H1 (cell line): ENCODE results near the gene MEIS2. TPM values are rescaled to one million over a fixed set of nuclear protein-coding genes. Genes with fewer than 3 reads are reported as not detected.

Experiments
- EP300 ChIP-seq, 2 experiments: IDR thresholded peaks; 1 replicate in 1 of 2; 2 replicates in 1 of 2; pipeline ENCODE4 v1.6.1; 2011 to 2012; ENCODE audit warnings: low read depth in 2 of 2, low read length in 2 of 2, mild to moderate bottlenecking in 2 of 2, borderline replicate concordance in 1 of 2, inconsistent platforms in 1 of 2, moderate library complexity in 1 of 2
- MAFK ChIP-seq: IDR thresholded peaks from 2 replicates; pipeline ENCODE4 v1.6.1; 2012; ENCODE audit warnings: low read depth, mild to moderate bottlenecking, improper control_type of control experiment, low read length
- NRF1 ChIP-seq: IDR thresholded peaks from 2 replicates; pipeline ENCODE4 v1.6.1; 2011; ENCODE audit warnings: mild to moderate bottlenecking, low read depth, low read length, improper control_type of control experiment
- ZNF274 ChIP-seq: IDR thresholded peaks from 2 replicates; pipeline ENCODE4 v1.7.0; 2012; ENCODE audit warnings: low read length, borderline replicate concordance; ENCODE audit errors: extremely low read depth
- polyA plus RNA-seq, 7 experiments: library from polyadenylated mRNA; depleted of rRNA in 3 of 7; stranded (reverse) in 5 of 7; unstranded in 2 of 7; fragments of >200 nt in 5 of 7; fragments of 200-250 nt in 2 of 7; gene quantifications; 1 replicate in 5 of 7; 2 replicates in 1 of 7; 4 replicates in 1 of 7; pipeline versions ENCODE4 v1.2.1 to v1.2.3, GENCODE V29; 2011 to 2013; ENCODE audit warnings: missing spikeins in 2 of 7, mixed read lengths in 2 of 7
- total RNA-seq: library from RNA; stranded (reverse); fragmentation: NEBNext Ultra II Directional; extraction: Animal tissue kit (Norgen Biotek cat#: 25700); gene quantifications from 2 replicates; pipeline ENCODE4 v1.2.1, GENCODE V29; 2021
- TF ChIP-seq, protein P1 (sequence below): IDR thresholded peaks from 2 replicates; pipeline ENCODE4 v1.6.1; 2012; ENCODE audit warnings: inconsistent platforms

MEIS2 gene
- total and polyA plus RNA-seq, 2 of the 8 experiments (the other 6 are each of a cell fraction or from before 2014, with no cell fraction given) = 0.22 to 1.2 TPM

DNA sequence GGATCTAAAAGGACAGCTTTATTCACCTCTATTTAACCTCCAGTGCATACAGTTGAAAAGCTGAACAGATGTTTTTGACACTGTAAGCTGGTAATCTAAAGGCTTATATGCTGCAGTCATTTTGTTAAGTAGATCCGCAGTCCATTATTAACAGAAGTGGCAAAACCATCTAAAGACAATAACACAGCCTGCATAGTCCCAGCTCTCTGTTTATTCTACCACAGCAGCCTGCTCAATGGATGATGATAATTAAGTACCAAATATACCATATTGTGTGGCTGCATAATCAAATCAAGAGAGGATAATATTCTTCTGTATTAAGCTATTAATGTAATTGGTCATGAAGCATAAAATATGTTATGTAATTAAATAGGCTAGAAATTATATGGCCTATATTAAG lies 207.1 kb downstream of the MEIS2 start (continued):
- TF ChIP-seq EP300 (IDR thresholded peaks at IDR 0.05; ENCODE audit: borderline replicate concordance in 1 of 2, low read depth in 2 of 2, low read length in 2 of 2) (no peak), ZNF274 (no peak), NRF1 (no peak), MAFK (no peak)
- TF ChIP-seq, protein P1, sequence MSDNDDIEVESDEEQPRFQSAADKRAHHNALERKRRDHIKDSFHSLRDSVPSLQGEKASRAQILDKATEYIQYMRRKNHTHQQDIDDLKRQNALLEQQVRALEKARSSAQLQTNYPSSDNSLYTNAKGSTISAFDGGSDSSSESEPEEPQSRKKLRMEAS = no peak
